AG04450 (cell line): ENCODE results near the gene IFTAP. TPM values are rescaled to one million over a fixed set of nuclear protein-coding genes. Genes with fewer than 3 reads are reported as not detected.

Source experiments
- CTCF ChIA-PET: fragments of 300-600, 350-600 bp; formaldehyde crosslinking; extraction: SDS; loops from one replicate; lab custom pipeline; 2022; ENCODE audit warnings: antibody characterized with exemption, inconsistent platforms; lab: Charles Lee
- POLR2A ChIA-PET: fragments of 350-600 bp; formaldehyde crosslinking; extraction: SDS; loops from one replicate; lab custom pipeline; 2021; ENCODE audit warnings: antibody characterized with exemption, inconsistent platforms; lab: Yijun Ruan, JAX
- DNase-seq: peaks from one replicate; pipeline ENCODE4 v3.0.0-alpha.2; 2011; ENCODE audit warnings: low read depth, low spot score
- H3K27ac ChIP-seq: one replicate; pipeline ENCODE4 v1.5.1; 2012; ENCODE audit warnings: low read depth, low read length, control low read depth
- H3K27me3 ChIP-seq: one replicate; pipeline ENCODE4 v1.6.0; 2012; ENCODE audit warnings: low read length; ENCODE audit not compliant: control insufficient read depth, insufficient read depth
- H3K4me3 ChIP-seq: 2 replicates; pipeline ENCODE4 v1.5.1; 2011; ENCODE audit warnings: mild to moderate bottlenecking, low read depth, low read length, control low read depth
- H3K9me3 ChIP-seq: 2 replicates; pipeline ENCODE4 v1.5.1; 2012; ENCODE audit warnings: low read length; ENCODE audit not compliant: control insufficient read depth, insufficient read depth
- polyA plus RNA-seq: library from polyadenylated mRNA; depleted of rRNA; stranded (reverse); fragments of >200 nt; gene quantifications from 2 replicates; pipeline ENCODE4 v1.2.3, GENCODE V29; 2011
- TF ChIP-seq, protein P1 (sequence below): IDR thresholded peaks from 2 replicates; pipeline ENCODE4 v1.5.1; 2011; ENCODE audit warnings: low read depth, low read length, control low read depth, inconsistent platforms

Gene IFTAP
- polyA plus RNA-seq, 1 experiment: 56.2 TPM

GRCh38 chr11:36581536-36581935 lies 12.8 kb upstream of the IFTAP start:
- ChIA-PET POLR2A (no interaction called here), CTCF (interaction anchor here (0.9 kb wide), 1 partner anchor 17 kb away, joined by 3 read pairs; no protein-coding TSS in a partner anchor)
- no peak for DNase-seq
- no peaks in the 10 kb centered on the region for H3K27me3 ChIP-seq
- TF ChIP-seq, protein P1, sequence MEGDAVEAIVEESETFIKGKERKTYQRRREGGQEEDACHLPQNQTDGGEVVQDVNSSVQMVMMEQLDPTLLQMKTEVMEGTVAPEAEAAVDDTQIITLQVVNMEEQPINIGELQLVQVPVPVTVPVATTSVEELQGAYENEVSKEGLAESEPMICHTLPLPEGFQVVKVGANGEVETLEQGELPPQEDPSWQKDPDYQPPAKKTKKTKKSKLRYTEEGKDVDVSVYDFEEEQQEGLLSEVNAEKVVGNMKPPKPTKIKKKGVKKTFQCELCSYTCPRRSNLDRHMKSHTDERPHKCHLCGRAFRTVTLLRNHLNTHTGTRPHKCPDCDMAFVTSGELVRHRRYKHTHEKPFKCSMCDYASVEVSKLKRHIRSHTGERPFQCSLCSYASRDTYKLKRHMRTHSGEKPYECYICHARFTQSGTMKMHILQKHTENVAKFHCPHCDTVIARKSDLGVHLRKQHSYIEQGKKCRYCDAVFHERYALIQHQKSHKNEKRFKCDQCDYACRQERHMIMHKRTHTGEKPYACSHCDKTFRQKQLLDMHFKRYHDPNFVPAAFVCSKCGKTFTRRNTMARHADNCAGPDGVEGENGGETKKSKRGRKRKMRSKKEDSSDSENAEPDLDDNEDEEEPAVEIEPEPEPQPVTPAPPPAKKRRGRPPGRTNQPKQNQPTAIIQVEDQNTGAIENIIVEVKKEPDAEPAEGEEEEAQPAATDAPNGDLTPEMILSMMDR: no peak
- no peak overlapping the region for H3K4me3 ChIP-seq
- no peaks in the 10 kb centered on the region for H3K9me3 ChIP-seq
- no peak overlapping the region for H3K27ac ChIP-seq

DNA sequence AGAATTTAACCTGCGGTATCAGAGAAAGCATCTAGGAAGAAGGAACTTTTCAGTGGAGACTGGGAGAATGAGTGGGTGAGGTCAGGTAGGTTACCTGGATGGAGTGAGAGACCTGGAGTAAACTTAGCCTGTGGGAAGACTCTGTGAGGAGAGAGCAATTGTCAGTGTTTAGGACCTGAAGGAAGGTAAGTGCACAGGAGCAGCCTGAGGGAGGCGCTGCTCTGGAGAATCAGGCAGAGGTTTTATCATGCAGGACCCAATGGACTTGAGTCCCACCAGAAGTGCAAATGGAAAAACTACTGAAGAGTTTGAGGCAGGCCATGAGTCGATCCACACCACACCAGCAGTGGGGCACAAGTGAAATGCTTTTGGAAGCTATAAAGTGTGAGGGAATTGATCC lies 10.6 kb upstream of the IFTAP start:
- ChIA-PET POLR2A (no interaction called here), CTCF (no interaction called here)
- DNase-seq: no peak
- Histone ChIP-seq H3K4me3 (no peak overlapping the region), H3K27me3 (no peaks in the 10 kb centered on the region), H3K9me3 (no peaks in the 10 kb centered on the region), H3K27ac (no peak overlapping the region)
- TF ChIP-seq, protein P1: no peak

DNA sequence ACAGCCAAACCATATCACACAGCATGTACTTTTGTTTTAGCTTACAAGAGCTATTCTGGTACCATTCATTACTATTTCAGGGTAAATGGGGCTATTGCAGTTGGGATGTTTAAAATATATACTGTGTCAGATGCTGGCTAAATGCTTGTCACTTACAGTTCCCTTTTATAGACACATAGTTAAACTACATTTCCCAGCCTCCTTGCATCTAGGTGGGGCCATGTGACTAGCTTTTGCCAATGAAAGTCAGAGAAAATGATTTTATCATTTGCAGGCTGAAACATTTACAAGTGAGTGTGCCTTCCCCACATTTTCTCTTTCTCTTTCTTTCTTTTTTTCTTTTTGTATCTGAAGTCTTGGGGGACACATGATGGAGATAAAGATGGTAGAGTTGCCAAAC lies 7.8 kb upstream of the IFTAP start:
- TF ChIP-seq, protein P1: no peak
- ChIA-PET CTCF (interaction anchor here (1.0 kb wide), 1 partner anchor 161 kb away, joined by 4 read pairs; no protein-coding TSS in a partner anchor), POLR2A (interaction anchor here (0.5 kb wide), 1 partner anchor 87 kb away, joined by 3 read pairs; no protein-coding TSS in a partner anchor)
- H3K27me3 ChIP-seq: no peaks in the 10 kb centered on the region
- H3K9me3 ChIP-seq: no peaks in the 10 kb centered on the region
- H3K27ac ChIP-seq: no peak overlapping the region
- no peak for DNase-seq
- H3K4me3 ChIP-seq: no peak overlapping the region

DNA sequence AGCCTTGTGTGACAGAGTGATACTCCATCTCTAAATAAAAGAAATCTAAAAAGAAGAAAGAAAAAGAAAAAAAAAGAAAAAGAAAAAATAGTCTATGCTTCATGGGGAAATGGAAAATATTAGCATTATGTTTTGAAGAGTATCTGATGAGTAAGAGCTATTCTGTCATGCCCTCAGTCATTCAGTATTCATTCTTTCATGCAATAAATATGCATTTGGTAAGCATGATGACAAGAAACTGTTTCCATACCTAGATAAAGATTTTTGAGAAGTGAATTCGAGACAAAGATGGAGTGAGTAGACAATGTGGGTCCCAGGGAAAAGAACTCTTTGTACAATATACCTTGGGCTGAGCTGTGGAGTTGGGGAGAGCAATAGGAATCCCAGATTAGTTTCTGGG lies 6.2 kb upstream of the IFTAP start:
- Histone ChIP-seq H3K4me3 (no peak overlapping the region), H3K27me3 (no peaks in the 10 kb centered on the region), H3K9me3 (no peaks in the 10 kb centered on the region), H3K27ac (no peak overlapping the region)
- TF ChIP-seq, protein P1: no peak
- CTCF ChIA-PET: no interaction called here
- no peak for DNase-seq
- POLR2A ChIA-PET: no interaction called here

- Histone ChIP-seq H3K27ac (no peak overlapping the region), H3K9me3 (no peaks in the 10 kb centered on the region), H3K4me3 (no peak overlapping the region), H3K27me3 (no peaks in the 10 kb centered on the region)
- ChIA-PET CTCF (no interaction called here), POLR2A (no interaction called here)
- TF ChIP-seq, protein P1: no peak
- DNase-seq: no peak
Measured at GRCh38 chr11:36590513-36590912, 3.8 kb upstream of the IFTAP start.
